GM23338 (cell line): Measurements from ENCODE around the gene FERMT3.

Experiments used
- CREB1 ChIP-seq: fragments of 250-450 bp; sonication (Bioruptor Pico); IDR thresholded peaks from 2 replicates; pipeline ENCODE4 v1.5.0; 2020; ENCODE audit warnings: low read depth, mild to moderate bottlenecking, moderate library complexity
- EZH2 ChIP-seq: fragments of 200-600 bp; sonication (generic); IDR thresholded peaks from one replicate; pipeline ENCODE4 v1.8.0; 2017; ENCODE audit warnings: antibody characterized with exemption, mild to moderate bottlenecking, low read depth; ENCODE audit not compliant: unreplicated experiment
- EZH2phosphoT487 ChIP-seq: fragments of 200-600 bp; sonication (generic); IDR thresholded peaks from one replicate; pipeline ENCODE4 v1.8.1; 2018; ENCODE audit warnings: antibody characterized with exemption; ENCODE audit not compliant: unreplicated experiment
- JUNB ChIP-seq: IDR thresholded peaks from one replicate; pipeline ENCODE4 v1.6.1; 2016; ENCODE audit warnings: antibody characterized with exemption; ENCODE audit not compliant: unreplicated experiment
- NANOG ChIP-seq: IDR thresholded peaks from 2 replicates; pipeline ENCODE4 v1.6.1; 2016; ENCODE audit warnings: antibody characterized with exemption, borderline replicate concordance
- POLR2AphosphoS5 ChIP-seq: IDR thresholded peaks from 2 replicates; pipeline ENCODE4 v1.6.1; 2016; ENCODE audit warnings: antibody characterized with exemption, low read depth
- ZNF114 ChIP-seq: fragments of 250-450 bp; sonication (Bioruptor Pico); IDR thresholded peaks from 2 replicates; pipeline ENCODE4 v1.5.0; 2020; ENCODE audit warnings: mild to moderate bottlenecking, moderate library complexity
- TF ChIP-seq, protein P1 (sequence below), 2 experiments: fragments of 200-600 bp in 1 of 2; sonication (generic) in 1 of 2; conservative IDR thresholded peaks; 2 replicates each; pipeline versions ENCODE4 v1.5.1 to v1.6.1; 2016 to 2017; ENCODE audit warnings: antibody characterized with exemption in 2 of 2, low read depth in 2 of 2, mild to moderate bottlenecking in 2 of 2, moderate library complexity in 1 of 2
- TF ChIP-seq, protein P2 (sequence below): IDR thresholded peaks from one replicate; pipeline ENCODE4 v1.6.1; 2018; ENCODE audit warnings: antibody characterized with exemption; ENCODE audit not compliant: unreplicated experiment
- TF ChIP-seq, protein P3 (sequence below): IDR thresholded peaks from 2 replicates; pipeline ENCODE4 v1.6.1; 2016; ENCODE audit warnings: antibody characterized with exemption

DNA sequence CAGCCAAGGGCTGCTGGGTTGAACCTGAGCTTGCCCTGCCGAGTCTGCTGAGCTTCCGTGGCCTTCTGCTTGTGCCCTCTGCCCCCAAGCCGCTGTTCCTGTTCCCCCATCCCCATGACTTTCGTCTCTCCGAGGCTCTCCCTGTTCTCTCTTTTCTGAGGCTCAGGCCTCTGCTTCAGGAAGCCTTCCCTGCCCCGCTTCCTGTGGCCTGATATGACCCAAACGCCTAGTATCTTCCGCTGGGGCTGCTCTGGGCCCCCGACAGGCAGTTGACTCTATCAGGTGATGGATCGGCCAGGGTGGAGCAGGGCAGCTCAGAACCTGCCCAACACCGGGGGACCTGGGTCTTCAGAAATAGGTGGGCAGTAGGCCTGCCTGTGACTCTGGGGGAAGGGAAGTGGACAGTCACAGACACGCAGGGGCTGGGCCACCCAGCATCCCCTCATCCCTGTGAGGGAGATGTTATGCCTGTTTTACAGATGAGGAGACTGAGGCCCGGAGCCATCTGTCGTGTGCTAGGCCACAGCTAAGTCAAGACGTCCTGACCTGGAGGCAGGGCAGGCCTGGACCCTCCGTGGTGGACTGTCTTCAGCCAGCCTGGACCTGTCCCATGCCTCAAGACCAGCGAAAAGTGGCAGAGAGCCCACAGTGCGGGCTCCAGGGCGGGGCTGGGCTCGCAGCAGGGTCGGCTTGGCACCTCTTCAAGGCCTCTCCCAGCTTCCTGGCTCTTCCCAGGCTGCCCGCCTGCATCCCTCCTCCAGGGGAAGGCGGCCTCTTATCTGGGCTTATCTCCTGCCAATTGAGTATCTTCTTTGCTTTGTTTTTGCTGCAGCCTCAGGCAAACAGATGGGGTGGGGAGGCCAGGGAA, 61.7 kb downstream of the FERMT3 start:
- TF ChIP-seq, protein P1, sequence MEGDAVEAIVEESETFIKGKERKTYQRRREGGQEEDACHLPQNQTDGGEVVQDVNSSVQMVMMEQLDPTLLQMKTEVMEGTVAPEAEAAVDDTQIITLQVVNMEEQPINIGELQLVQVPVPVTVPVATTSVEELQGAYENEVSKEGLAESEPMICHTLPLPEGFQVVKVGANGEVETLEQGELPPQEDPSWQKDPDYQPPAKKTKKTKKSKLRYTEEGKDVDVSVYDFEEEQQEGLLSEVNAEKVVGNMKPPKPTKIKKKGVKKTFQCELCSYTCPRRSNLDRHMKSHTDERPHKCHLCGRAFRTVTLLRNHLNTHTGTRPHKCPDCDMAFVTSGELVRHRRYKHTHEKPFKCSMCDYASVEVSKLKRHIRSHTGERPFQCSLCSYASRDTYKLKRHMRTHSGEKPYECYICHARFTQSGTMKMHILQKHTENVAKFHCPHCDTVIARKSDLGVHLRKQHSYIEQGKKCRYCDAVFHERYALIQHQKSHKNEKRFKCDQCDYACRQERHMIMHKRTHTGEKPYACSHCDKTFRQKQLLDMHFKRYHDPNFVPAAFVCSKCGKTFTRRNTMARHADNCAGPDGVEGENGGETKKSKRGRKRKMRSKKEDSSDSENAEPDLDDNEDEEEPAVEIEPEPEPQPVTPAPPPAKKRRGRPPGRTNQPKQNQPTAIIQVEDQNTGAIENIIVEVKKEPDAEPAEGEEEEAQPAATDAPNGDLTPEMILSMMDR (conservative IDR thresholded peaks at IDR 0.05; ENCODE audit: low read depth in 2 of 2): no peak
- TF ChIP-seq EZH2phosphoT487: no peak
- TF ChIP-seq EZH2: no peak
- no peak for TF ChIP-seq JUNB
- TF ChIP-seq, protein P2, sequence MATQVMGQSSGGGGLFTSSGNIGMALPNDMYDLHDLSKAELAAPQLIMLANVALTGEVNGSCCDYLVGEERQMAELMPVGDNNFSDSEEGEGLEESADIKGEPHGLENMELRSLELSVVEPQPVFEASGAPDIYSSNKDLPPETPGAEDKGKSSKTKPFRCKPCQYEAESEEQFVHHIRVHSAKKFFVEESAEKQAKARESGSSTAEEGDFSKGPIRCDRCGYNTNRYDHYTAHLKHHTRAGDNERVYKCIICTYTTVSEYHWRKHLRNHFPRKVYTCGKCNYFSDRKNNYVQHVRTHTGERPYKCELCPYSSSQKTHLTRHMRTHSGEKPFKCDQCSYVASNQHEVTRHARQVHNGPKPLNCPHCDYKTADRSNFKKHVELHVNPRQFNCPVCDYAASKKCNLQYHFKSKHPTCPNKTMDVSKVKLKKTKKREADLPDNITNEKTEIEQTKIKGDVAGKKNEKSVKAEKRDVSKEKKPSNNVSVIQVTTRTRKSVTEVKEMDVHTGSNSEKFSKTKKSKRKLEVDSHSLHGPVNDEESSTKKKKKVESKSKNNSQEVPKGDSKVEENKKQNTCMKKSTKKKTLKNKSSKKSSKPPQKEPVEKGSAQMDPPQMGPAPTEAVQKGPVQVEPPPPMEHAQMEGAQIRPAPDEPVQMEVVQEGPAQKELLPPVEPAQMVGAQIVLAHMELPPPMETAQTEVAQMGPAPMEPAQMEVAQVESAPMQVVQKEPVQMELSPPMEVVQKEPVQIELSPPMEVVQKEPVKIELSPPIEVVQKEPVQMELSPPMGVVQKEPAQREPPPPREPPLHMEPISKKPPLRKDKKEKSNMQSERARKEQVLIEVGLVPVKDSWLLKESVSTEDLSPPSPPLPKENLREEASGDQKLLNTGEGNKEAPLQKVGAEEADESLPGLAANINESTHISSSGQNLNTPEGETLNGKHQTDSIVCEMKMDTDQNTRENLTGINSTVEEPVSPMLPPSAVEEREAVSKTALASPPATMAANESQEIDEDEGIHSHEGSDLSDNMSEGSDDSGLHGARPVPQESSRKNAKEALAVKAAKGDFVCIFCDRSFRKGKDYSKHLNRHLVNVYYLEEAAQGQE: no peak
- no peak for TF ChIP-seq POLR2AphosphoS5
- TF ChIP-seq, protein P3, sequence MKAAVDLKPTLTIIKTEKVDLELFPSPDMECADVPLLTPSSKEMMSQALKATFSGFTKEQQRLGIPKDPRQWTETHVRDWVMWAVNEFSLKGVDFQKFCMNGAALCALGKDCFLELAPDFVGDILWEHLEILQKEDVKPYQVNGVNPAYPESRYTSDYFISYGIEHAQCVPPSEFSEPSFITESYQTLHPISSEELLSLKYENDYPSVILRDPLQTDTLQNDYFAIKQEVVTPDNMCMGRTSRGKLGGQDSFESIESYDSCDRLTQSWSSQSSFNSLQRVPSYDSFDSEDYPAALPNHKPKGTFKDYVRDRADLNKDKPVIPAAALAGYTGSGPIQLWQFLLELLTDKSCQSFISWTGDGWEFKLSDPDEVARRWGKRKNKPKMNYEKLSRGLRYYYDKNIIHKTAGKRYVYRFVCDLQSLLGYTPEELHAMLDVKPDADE: no peak
- TF ChIP-seq NANOG: no peak
- TF ChIP-seq CREB1: no peak
- no peak for TF ChIP-seq ZNF114 (CRISPR knock-in tag)
